GM18499 (cell line): ENCODE results near the gene ARAP1.

Experiments
- ATAC-seq: cut with Tn5 transposase; IDR thresholded peaks from one replicate; pipeline ENCODE4 v1.9.1; 2021; ENCODE audit warnings: moderate number of reproducible peaks; ENCODE audit not compliant: insufficient read depth, unreplicated experiment

ARAP1 gene

DNA sequence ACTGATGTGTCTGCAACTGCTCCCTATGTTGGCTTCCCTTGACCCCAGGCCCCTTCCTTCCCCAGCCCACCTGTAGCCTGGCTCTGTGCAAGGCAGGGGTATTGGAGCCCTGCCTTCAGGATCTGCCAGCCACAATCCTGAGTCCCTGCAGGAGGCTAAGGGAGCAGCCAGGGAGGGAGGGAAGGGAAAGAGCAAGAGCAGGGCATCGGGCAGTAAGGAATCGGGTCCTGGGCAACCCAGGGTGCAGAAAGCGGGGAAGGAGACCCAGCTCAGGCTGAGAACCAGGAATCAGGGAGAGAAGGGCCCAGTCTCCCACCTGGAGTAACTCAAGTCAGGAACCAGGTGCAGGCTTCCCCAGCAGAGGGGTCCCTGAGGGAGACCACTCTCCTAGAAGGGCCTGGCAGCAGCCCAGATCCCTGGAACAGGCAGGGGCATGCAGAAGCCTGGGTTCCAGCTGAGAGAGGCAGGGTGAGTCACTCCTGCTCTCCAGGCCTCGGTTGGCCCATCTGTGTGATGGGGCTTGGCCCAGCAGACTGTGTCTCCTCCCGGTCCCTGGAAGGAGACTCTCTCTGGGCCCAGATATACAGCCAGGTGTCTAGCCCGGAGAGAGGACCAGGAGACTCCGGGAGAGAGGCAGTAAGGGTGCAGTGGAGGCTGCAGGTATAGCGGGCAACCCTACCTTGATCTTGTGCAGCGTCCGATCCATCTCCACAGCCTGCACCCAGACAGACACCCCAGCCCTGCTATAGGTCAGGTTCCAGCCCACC is 28.3 kb upstream of the ARAP1 start:
- ATAC-seq, result no peak

DNA sequence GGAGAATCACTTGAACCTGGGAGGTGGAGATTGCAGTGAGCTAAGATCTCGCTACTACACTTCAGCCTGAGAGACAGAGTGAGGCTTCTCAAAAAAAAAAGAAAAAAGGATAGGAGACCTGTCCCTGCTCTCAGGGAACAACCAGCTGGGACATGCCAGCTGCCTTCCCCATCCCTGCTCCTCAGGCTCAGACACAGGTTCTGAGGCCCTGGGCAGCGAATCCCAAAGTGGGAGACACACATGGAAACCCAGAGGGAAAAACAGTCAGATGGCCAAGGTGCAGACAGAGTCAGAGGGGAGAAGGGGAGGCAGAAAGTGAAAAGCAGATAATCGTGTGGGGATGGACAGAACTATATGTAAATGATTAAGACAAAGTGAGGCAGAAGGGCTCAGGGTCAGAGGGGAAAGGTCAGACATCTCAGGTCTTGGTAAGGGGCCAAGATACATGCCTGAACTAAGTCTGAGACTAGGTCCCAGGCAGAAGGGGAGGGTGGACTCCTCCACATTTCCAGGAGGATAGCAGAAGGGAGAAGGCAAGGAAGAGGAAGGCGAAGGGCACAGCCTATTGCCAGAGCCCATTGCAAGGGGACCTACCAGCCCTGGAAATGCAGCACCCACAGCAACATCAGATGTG is 27.4 kb upstream of the ARAP1 start:
- ATAC-seq, result no peak

DNA sequence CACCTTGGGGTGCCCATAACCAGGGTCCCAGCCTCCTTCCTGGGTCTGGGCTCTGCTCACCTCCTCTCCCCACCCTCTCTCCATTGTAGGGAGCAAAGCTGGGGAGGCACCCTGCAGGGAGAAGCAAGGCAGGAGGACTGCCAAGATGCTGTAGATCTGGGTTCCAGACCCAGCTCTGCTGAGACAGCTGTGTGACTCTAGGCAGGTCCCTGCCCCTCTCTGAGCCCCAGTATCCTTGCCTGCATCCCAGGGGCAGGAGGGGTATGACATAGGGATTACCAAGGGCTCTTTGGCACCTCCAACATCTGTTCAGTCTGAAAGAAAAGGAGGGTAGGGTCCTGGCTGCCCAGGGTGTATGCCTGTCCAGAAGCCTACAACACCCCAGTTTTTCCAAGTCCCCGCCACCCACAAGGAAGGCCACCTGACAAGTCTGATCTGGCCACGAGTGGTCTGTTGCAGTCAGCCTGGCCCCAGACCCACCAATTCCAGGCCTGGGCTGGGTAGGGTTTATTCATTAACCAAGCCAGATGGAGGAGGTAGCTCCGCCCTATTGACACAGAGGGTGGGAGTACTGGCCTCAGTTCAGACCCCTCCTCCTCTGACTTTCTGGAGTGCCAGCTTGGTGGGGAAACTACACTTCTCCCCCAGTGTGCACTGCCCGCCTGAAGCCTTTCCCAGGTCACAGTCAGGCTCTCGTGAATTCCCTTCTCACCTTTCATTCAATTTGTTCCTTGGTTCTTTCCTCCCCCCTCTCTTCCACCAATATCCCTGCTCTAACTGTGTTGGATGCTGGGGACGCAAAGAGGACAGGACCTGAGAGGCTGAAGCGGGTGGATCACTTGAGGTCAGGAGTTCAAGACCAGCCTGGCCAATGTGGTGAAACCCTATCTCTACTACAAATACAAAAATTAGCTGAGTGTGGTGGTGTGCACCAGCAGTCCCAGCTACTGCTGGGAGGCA is 26.6 kb upstream of the ARAP1 start:
- ATAC-seq, result no peak

DNA sequence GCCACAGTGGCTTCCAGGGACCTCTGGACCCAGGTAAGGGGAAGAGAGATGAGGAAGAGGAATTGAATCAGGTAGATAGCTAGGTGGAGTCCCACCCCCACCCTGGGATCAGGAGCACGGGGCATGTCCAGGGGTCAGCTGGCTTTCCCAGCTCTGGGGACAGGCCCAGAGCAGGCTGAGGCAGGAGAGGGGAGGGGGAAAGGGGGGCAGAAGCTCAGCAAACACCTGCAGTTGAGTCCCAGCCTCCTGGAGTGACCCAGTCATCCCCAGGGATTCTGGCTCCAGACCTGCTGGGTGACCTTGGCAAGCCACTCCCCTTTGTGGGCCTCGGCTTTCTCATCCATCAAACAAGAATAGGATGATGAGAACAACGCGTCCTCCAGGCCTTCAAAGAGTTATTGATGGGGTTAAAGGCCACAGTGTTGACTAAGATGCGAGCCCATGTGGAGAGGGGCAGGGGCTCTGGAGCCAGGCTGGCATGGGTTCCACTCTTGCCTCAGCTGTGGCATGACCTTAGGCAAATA is 25.6 kb upstream of the ARAP1 start:
- no peak for ATAC-seq

DNA sequence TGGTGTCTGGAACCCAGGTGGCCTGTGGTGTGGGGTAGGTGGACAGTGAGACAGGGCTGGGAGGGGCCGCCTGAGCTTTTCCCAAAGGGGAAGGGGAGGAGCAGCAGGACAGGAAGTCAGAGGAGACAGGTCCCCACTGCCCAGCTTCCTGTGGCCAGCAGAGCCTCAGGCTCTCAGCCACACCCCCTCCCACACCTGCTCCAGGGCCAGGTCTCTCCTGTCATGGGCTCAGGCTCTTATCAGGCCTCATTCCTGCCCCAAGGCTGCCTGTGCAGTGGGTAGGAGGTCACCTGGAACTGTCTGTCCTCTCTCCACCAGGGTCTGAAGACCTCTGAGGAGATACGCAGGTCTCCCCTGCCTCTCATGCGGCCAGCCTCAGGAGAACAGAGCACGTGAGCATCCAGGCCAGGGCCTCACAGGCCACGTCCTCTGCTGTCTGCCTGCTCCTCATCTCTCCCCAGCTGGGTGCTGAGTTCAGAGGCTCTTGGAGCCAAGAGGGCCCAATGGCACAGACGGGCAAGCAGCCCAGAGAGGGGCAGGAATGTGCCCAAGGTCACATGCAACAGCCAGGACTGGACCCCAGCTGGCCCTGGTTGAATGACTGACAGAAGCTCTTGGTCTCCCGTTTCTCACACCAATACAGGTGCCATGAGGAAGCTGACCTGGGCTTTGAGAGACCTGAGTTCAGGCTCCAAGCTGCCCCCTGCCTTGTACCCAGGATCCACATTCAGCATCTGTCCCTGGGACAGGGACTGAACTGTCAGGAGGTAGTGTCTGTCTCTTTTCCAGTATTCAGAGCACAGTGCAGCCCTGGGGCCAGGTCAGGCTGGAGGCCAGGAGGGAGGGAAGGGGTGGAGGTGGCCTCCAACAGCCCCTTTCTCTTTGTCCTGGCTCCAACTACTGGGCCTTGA is 24.9 kb upstream of the ARAP1 start:
- no peak for ATAC-seq

DNA sequence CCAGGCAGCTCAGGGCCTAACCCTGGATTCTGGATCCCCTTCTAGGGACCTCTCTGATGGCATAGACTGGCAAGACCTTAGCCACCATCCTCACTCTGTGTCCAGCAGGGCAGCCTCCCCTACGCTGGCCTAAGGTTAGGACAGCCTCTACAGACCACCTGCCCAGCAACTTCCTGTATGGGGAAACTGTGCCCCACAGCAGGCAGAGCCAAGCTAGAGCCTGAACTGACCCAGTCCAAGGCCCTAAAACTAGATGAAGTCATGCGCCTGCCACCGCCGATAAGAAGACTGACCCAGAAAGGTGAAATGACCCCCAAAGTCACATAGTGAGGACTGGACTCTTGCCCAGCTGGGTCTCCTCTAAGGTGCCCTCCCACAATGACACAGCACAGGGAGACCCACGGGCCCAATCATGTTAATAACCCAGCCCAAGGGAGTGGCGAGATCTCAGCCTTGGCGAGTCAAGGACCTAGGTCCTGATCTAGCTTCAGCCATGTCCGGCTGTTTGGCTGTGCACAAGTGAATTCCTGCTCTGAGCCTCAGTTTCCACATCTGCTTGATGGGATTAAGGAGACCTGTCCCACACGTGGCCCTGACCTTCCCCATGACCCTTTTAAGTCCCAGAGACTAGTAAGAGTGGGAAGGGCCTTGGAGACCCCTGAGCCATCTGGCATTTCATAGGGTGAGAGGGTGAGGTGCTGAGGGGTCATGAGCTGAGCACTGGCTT is 24.1 kb upstream of the ARAP1 start:
- ATAC-seq, result no peak

DNA sequence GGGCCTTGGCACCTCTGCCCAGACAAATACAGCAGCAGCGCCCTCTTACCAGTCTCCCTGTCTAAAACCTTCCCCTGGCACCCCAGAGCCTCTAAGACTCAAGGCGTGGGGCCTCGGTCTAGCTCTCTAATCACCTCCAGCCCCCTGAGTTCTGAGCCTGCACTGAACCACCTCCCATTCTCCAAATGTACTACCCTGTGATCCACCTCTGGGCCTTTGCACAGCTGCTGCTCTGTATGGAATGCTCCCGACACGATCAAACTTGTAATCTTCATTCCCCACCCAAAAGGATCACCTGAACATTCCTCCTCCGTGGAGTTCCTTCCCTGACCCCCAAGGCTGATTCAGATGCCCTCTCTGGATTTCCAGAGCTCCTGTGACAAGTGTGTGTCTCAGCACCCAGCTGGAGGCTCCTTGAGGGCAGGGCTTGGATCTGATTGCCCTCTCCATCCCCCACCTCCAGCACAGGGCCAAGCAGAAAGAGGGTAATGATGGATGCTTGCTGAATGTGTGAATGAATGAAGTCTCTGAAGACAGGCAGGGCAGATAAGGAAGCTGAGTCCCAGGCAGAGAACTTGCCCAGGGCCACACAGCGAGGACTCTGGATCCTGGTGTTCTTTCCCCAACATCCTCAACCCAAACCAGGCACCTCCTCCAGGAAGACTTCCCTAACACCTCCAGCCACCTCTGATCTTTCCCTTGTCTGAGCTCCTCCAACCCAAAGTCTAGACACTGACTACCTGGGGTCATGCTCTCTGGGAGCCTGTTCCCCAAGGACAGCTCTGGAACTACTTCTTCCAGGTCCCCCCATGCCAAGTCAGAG is 23.3 kb upstream of the ARAP1 start:
- no peak for ATAC-seq

DNA sequence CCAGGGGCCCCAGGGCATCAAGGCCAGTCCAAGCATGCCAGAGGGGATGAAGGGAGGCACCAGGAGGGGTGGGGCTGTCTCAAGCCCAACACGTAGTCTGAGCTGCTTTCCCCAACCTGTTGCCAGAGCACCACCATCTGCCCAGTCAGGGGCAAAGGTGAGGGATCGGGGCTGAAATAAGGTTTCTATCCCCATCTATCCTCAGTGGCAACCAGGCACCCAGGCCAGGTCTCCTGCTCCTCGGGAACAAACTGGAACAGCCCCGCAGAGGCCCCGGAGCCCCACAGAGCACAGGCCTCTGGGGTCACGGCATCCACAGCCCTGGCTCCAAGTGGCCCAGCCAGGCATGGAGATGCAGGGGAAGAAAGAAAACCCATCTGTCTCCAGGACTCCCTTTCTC is 22.3 kb upstream of the ARAP1 start:
- ATAC-seq, result no peak

DNA sequence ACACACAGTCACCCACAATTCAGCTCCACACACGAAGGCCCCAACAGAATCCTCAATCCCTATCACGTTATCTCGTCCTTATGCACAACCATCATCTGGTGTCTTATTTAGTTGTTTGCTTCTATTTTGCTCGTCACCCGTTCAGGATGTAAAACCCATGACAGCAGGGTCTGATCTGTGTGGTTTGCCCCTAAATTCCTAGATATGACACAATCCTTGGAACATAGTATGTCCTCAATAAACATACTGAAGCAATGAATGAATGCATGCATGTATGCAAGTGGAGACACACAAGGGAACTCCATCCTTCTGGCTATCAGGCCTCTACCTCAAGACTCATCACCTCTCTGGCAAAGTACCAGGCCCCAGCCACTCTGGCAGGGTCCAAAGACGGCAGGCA is 21.5 kb upstream of the ARAP1 start:
- no peak for ATAC-seq

DNA sequence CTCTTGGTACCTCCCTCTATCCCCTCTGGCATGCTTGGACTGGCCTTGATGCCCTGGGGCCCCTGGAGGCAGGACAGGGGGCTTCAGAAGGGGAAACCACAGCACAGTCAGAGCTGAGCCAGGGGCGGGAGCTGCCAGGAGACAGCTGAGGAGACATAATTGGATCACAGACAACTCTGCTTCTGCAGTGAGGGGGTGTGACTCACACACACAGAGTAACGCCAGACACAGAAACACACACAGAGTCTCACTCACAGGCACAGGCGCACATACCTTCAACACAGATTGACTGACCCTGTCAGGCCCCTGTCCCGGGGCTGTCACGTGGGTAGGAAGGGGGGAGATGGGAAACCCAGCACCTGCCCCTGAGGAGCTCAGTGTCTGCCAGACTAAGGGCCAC is 21.1 kb upstream of the ARAP1 start:
- ATAC-seq, result no peak

DNA sequence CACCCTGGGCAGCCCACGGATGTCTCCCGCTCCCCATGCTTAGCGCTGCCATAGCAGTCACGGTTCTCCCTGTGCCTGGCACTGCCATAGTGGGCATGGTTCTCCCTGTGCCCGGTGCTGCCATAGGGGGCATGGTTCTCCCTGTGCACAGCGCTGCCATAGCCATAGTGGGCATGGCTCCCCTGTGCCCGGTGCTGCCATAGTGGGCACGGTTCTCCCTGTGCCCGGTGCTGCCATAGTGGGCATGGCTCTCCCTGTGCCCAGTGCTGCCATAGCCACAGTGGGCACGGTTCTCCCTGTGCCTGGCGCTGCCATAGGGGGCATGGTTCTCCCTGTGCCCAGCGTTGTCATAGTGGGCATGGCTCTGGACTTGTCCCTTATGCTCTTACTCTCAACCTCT is 19.9 kb upstream of the ARAP1 start:
- ATAC-seq, result no peak

DNA sequence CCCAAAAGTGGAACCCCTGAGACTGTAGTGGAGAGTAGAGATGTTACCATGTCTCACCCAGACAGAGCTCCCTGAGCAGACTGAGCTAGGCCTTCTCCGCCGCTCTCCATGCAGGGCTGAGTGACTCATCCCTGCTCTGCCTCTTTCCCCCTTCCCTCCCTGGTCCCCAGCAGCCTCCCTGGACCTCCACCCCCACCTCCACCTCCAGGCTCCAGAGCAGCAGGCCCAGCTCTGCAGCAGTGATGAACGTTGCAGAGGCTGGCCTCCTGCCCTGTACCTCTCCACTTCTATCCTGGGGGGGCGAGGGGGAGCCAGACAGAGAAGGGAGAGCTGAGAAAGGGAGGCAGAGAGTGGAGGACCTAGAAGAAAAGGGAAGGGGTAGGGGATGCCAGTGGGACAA is 19.3 kb upstream of the ARAP1 start:
- no peak for ATAC-seq

DNA sequence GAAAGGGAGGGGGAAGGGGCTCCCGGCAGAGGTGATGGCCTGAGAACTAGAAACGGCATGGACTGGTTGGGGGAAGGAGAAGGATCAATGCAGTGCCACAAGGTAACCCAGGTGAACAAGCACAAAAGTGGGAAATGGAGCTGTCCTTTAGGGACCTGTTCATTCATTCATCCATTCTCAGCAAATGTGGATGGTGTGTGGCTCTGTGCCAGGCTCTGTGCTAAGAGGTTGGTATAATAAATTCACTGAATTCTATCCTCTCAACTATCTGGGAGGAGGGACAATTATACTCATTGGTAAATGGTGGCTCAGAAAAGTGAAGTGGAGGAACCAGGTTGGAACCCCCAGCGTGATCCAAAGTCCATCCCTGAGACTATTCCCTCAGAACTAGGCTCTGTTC is 18.6 kb upstream of the ARAP1 start:
- no peak for ATAC-seq

DNA sequence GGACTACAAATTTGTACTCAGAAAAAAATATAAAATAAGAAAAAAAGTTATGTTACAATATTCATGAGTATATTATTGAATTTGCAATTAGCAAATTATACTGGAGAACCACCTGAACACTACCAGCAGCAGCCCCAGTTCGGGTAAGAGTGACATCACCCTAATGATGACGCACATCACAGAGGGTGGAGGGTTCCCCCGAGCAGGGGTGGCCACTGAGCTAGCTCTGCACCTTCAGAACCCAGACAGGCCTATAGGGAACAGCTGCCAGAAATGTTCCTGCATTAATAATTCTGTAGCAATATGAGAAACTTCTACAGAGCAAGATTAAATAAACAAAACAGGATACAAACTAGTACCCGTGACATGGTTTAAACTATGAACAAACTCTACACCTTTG is 17.5 kb upstream of the ARAP1 start:
- ATAC-seq, result no peak

DNA sequence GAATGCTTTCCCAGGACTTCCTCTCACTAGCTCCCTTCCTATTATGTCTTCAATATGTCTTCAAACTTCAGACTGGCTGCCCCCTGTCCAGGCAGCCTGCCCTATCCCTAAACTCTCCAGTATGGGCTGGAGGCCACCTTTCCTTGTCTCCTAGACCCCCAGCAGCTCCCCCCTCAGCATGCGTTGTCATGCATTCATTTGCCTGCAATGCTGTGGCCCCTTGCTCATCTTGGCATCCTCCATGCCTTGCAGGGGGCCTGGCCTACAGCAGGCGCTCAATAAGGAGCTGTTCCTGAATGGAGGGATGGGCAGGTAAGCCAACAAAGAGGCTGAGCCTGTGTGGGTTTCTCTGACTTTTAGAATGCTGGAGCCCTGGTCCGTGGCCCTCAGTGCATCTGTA is 16.4 kb upstream of the ARAP1 start:
- no peak for ATAC-seq

DNA sequence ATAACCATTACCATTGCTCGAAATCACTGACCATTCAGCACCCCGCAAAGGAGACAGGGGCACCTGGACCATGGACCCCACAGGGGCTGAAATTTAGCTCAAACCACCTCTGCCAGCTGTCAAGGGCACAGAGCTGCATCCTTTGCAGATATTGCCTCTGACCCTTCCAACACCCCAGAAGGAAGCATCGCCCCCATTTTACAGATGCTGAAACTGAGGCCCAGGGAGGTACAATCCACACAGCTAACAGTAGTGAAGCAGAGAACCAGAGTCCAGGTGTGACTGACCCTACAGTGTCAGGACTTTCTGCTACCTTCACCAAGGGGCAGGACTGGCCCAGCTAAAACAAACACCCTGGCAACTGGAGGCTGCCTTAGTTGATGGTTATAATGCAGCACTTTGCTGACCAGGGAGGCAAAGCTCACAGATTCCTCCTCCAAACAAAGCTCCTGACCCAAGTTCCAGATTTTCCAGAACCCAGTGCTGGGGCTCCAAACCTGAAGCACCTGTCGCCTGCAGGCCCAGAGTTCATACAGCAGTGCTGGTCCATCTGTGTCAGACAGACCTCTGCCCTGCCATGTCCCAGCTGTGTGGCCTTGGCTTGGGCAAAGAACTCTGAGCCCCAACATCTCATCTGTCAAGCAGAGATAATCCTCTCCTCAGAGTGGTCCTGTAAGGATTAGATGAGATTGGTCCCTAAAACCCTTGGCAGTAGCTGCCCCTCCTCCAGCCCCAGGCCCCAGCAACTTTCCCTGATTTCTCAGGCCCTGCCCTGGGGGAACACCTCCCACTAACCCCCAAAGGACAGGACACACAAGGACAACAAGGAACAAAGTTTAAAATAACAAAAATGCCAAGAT is 15.2 kb upstream of the ARAP1 start:
- ATAC-seq, result no peak

DNA sequence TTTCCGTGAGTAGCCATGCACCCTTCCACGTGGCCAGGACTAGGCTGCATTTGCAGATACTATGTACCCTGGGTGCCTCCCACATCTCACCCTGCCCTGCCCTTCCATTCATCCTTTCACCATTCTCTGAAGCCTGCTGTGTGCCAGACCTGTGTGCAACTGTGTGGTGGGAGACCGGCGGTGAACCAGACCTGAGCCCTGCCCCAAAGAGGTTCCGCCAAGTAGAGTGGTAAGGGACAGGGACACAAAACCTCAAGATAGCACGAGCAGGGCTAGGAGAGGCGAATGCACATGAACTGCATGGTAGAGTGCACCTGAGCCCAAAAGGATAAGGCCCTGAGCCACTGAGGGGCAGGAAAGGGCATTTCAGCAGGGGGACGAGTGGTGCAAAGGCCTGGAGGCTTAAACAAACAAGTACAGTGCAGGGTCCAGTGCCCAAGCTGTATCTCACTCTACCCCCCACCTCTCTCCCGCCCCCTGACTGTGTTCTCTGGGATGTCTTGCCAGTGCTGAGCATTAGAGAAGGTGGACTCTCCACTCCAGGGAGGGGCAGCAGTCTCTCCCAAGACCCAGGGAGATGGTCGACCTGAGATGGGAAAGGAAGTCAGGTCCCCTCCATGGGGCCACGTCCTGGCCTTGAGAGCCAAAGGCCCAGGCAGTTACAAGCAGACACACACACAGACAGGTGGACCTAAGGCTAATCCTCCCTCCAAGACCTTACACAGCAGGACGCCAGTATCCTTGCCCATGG is 14.1 kb upstream of the ARAP1 start:
- ATAC-seq, result no peak
